Measurements from ENCODE around the gene SHISA3.

SHISA3 gene

DNA sequence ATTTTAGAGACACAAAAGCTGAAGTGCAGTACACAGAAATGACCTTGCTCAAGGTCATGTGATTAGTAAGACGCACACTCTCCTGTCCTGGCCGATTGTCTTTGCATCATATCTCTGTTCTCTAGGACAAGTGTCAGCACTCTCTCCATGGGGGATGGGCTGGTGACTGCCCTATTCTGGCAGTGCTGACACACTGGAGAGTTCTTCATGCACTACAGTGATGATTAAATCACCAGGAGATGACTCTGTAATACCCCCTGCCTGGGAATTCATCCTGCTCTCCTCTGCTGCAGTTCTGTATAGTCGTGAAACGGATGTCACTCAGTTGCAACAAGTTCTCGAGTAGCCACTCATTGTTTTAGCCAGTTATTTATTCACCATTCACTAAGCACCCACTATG lies 5.3 kb upstream of the SHISA3 start:
- no peak for DNase-seq (ENCODE audit: low read depth)

DNA sequence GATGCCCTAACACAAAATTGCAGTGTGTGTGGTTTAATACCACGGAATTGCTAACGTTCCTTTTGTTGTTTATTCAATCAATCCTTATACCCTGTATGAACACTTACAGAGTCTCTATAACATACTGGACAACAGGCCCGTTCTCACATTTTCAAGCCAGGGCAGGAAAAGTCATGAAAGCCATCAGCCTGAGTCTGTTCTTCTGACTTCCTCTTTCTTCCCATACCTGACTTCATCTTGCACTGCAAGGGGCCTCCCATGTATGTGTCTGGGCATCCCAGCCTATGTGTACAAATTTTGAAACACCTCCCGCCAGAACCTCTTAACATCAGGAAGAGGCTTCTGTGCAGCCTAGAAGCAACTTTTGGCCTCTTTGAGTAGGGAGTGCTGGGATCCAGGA lies 4.9 kb upstream of the SHISA3 start:
- no peak for DNase-seq (ENCODE audit: low read depth)

DNA sequence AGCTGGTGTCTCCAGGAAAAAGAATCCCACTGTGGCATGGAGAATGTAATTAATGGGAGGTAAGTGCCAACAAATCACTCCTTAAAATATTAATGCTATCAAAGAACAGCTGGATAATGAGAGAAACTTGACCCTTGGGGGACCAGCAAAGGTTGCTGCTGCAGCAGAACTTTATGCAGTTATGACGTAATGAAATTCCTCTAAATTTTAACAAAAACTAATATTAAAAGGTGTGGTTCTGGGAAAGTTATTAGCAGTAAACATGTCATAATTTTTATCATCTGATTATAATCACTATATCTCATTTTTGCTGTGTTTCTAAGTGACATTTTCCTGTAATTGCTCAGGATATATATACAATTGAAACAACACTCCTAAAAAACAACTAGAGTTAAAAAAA lies 1.7 kb upstream of the SHISA3 start:
- no peak for DNase-seq (ENCODE audit: low read depth)

DNA sequence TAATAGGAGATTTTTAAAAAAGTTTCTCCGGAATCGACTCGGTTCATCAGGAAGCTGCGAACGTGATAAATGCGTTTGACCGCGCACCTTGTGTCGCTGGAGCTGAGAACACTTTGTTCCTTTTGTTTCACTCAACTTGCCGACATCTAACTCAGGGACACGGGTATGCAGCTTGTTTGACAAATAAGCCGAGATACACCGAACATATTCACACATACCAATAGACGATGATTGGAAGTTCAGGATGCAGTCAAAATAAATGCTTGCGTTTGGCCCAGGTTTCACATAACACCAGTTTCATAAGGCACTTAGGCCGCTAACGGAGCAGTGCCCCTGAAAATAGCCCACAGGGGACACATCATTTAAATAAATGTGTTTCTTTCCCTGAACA lies 932 bp upstream of the SHISA3 start:
- no peak for DNase-seq (ENCODE audit: low read depth)

DNA sequence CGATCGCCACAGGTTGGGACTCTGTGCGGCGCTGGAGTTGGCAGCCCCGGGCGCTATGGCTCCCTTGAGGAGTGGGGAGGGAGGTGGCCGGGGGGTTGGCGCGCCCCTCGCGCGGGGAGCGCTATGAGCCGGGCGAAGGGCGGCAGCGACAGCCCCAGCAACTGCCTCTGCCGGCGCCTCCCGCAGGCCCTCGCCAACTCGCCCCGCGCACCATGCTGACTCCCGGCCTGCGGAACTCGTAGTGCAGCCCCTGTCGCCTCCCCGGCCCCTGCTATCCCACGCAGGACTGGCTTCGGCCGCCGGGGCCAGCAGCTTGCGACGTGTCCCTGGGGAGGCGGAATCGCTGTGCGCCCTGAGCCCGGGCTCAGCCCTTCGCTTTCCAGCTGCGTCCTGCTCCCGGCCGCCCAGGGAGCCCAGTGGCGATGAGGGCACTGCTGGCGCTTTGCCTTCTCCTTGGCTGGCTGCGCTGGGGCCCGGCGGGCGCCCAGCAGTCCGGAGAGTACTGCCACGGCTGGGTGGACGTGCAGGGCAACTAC lies 415 bp downstream of the SHISA3 start:
- DNase-seq (ENCODE audit: low read depth) = no peak

DNA sequence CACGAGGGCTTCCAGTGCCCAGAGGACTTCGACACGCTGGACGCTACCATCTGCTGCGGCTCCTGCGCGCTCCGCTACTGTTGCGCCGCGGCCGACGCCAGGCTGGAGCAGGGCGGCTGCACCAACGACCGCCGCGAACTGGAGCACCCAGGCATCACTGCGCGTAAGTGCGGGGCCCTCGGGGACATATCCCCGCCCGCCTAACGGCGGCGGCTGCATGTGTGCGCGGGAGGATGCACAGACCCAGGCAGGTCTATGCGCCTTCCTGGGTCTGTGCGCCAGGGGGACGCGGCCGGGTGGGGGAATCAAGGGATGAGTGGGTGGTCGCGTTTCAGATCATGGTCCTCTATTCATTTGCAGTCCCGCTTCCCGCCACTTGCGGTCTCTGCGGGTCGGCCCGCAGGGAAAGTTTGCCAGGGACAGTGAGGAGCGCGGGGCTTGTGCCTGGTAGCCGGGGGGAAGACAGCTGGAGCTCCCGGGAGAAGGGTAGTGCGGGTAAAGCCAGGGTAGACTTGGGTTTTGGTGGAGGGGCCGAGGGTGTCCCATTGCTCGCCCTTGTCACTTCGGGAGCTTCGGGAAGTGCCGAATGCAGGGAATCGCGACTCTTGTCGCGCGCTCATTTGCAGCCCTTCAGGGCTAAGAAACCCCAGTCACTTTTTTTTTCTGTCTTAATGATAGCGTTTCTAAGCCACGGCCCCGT lies 1.0 kb downstream of the SHISA3 start:
- DNase-seq (ENCODE audit: low read depth) = no peak

DNA sequence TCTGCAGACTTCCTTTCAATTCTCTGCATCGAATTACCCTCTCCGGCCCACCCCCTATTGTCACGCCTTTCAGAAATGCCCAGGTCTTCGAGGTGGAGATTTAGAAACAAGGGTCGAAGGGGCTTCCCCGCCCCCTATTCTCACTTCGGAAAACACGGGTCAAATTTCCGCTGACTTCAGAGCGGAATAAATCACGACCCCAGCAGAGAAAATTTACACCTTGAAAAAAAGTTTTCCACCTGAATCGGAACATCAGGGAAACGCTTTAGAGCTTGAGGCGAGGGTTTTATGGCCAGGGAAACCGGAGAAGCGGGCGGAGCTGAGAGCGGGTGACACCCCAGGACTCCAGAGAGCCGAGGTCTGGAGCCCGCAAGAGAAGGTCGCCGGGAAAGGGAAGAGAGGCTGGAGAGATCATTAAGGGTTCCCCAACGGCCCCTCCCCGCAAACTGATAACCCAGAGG lies 1.6 kb downstream of the SHISA3 start:
- no peak for DNase-seq (ENCODE audit: low read depth)

DNA sequence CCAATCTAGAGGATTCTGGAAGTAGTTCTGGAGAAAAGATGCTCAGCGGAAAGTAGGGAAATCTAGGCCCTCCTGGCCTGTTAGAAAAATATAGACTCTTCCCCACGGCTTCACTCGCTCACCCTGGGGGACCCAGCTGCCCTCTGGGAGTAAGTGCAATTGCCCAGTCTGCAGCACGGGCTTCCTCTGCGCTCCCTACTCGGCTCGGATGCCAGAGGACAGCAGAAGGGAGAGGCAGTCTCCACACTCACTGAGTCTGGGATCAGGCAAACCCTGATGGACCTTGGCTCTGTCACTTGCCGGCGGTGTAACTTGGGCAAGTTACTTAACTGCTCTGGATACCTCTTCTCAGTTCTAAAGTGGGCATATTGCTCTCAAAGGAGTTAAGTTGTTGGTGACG lies 2.1 kb downstream of the SHISA3 start:
- no peak for DNase-seq (ENCODE audit: low read depth)

DNA sequence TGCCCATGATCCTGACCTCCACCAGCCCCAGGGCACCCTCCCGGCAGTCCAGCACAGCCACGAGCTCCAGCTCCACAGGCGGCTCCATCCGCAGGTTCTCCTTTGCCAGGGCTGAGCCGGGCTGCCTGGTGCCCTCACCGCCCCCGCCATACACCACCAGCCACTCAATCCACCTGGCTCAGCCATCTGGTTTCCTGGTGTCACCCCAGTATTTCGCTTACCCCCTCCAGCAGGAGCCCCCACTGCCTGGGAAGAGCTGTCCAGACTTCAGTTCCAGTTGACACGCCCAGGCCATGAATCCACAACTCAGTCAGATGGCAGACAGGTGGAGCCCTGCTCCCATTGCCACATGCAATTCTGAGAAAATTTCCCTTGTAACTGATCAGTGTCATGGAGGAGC lies 3.9 kb downstream of the SHISA3 start:
- DNase-seq (ENCODE audit: low read depth) = no peak

DNA sequence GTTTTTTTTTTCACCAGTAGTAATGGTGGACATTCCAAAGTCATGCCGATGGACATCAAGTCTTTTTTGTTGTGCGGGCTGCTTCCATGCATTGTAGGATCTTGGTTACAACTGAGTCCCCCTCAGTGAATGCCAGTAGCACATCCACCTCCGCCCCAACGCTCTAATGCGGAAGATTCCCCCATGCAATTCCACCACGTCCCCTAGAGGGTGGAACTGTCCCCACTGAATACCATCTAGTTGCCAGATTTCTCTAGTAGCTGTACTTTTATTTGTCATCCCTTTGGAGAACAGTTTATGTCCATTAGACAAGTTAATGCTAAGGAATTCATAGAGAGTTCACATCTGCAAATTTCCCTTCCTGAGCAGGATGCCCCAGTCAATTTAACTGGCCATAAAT lies 6.7 kb downstream of the SHISA3 start:
- DNase-seq (ENCODE audit: low read depth) = no peak

DNA sequence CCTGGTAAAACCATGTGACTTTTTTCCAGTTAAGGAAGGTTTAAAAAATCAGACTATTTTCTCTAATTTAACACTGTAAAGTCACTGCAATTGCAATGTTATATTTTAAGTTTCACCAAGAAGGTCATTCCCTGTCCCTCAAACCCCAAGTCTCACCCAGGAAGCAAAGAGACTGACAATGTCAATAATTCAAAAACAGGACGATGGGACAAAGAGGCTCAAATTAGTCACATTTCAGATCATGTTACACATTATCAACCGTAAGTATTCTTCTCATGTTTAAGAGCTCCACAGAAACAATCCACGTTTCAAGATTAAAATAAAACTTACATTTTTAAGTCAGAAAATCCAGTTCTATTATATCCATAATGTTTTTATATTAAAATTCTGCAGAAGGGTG lies 13.2 kb downstream of the SHISA3 start:
- DNase-seq (ENCODE audit: low read depth) = no peak

DNA sequence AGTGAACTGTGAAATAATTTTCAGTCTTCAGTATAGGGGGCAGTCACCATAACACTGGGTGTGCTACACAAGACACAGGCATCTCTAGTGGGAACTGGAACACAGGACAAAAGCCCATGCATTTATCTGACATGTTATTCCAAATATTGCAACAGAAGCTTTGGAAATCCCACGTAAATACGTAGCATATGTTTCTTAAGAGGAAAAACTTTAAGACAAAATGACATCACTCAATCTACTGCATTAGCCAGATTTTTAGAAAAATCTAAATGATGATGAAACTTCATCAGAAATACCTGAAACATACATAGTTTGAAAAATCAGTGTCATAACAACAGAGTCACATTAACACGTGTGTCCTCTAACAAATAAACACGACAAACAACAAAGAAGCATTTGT lies 14.5 kb downstream of the SHISA3 start:
- no peak for DNase-seq (ENCODE audit: low read depth)

DNA sequence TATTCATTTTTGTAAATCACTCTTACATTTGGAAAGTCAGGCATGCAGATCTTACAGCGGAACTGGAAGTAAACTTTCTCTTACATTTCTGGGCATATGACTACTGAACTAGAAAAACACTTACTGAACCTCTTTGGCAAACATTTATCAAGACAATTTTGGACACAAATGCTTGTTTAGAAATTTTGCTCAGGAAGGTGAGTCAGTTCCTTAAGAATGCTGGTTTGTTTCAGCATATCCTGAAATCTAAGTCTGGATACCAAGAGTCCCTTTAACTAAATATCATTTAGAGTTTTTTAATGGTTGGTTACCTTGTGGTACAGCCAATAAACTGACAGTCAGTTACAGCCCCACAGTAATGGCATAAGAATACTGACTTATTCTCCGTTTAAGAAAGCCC lies 15.0 kb downstream of the SHISA3 start:
- DNase-seq (ENCODE audit: low read depth) = no peak

DNA sequence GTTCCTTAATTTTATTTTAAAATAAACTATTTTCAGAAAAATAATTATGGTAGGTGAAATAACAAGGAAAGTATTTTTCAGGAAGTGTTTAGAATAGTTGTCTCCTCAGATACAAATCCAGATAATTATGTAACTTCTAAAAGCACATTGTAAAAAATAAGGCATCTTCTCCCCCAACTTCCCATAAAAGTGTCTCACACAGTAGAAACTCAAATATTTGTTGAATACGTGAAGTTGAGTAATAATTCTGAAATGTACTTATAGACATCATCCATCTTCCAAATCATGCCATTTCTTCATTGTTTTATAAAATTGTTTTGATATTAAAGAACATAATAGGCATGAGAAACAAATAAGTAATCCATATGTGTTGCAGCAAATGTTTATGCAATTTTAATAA lies 18.0 kb downstream of the SHISA3 start:
- DNase-seq (ENCODE audit: low read depth) = no peak

DNA sequence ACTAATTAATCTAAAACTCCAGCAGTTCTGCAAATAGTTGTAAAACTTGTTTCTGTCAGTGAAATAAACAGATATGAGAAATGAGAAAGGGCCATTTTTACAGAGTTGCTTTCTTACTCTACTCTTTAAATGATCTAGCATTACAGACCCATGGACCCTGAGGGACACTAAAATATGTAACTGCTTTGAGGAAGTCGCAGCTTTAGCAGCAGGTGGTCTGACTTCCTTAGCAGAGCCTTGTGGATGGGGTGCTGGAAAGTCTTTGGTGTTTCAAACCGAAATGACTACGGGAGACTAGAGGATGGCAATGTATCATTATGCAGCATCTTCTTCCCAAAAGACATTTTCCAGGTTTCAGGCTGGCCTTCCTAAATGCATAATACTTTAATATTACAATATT lies 18.7 kb downstream of the SHISA3 start:
- no peak for DNase-seq (ENCODE audit: low read depth)

DNA sequence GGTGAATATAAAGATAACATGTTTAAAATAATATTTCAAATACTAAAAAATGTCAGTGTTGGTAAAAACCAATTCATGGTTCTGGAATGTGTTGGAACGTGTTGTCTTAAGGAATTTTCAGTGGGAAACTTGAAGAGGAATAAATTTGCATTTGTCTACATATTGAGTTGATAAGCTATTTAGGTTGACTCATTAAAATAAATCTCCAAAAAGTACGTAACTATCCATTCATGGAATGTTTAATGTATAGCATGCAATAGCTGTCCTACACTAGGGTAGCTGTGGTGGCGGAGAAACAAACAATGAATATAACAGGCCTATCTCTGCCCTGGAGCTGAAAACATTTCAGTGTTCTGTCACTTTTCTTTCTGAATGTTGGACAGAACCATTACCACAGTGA lies 20.3 kb downstream of the SHISA3 start:
- no peak for DNase-seq (ENCODE audit: low read depth)

DNA sequence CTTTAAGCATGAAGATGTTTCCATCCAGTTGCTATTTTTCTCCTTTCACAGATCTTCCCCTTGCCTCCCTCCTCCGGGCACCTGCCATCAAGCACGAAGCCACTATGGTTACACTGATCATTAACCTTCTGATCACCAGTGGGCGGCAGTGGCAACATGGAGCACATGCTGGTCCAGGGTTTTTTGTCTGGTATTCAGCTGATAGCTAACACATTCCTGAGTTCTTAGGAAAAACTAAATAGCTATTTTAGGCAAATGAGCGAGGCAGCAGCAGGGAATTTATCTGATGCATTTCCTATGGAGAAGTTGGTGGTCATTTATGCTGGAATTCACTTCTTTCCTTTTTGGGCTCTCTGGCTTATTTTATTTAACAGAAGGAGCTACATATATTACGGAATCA lies 22.9 kb downstream of the SHISA3 start:
- DNase-seq (ENCODE audit: low read depth) = no peak

DNA sequence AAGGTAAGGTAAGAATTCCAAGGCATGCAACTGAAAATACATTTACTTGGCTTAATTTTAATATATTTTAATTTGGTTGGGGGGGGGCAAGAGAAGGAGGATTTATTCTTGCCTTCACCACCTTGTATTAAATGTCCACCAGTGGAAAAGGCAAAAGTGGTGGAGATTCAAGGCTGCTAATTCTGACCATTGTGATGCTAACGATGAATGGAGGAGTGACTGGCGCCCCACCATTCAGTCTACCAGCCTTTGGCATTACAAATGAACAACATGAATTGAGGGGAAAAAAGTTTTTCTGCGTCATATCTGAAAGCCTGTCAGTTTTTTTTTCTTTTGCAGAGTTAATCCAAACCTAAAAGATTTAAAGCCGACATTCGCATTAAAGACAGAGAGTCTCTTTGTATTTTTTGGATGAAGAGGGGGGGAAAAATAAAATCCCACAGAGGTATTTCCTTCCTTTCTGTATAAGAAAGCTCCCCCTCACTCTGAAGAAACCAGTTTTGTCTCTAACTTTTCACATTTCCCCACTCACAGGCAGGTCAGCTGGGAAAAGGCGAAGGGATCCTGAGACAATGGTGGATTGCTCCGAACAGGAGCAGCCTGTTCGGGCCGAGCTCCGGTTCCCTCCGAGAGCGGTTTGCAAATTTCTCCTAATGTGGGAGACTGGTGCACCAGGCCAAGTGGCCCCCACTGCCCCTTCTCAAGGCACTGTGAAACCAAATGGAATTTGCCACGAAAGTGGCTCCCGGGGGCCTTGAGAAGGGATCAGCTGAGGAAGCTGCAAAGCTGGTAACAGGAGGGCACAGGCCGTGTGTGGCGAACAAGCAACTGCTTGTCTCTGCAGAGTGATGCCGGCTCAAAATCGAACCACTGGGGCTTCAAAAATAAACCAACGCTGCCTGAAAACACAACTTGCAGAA lies 28.1 kb downstream of the SHISA3 start:
- no peak for DNase-seq (ENCODE audit: low read depth)

DNA sequence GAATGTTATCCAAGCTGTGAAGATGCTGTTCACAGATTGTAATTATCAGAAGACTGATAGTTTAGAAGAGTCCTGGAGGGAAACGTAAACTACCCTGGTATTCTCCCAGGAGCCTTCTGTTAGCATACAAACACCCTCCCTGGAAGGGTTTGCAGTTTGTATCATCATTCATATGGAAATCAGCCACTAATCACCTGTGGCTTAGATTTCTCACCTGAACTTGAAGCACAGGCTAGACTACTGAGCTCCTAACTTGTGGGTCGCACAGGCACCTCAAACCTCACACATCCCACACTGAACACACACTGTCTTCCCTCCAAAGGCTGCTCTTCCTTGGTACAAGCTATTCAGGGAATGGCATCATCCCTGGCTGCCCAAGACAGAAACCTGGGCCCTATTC lies 30.7 kb downstream of the SHISA3 start:
- no peak for DNase-seq (ENCODE audit: low read depth)

DNA sequence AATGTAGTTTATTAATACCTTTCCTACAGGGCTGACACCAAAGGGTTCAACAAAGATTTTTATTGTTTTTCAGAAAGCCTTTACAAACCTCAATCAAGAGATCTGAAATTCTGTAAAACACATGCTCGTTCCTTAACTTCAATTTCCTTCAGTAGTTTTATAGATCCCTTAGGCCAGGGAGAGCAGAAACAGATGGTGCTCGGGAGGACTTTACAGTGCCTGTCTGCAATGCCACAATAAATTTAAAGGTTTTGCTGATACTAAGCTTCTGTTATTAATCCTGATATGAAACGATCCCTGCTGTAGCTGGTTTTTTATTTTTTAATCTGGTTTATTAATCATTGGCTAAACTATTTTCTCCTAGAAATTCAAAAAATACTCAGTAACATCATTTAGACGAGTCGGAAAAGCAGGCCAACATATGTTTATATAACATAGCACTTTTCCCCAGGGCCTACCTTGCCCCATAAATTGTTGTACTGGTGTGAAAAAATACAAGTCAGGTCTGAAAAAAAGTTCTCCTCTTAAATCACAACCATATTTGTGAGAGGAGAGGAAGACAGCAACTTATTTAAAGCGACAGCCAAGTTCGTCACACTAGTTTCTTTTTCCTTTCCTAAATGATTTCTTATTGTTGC lies 39.8 kb downstream of the SHISA3 start:
- no peak for DNase-seq (ENCODE audit: low read depth)

DNA sequence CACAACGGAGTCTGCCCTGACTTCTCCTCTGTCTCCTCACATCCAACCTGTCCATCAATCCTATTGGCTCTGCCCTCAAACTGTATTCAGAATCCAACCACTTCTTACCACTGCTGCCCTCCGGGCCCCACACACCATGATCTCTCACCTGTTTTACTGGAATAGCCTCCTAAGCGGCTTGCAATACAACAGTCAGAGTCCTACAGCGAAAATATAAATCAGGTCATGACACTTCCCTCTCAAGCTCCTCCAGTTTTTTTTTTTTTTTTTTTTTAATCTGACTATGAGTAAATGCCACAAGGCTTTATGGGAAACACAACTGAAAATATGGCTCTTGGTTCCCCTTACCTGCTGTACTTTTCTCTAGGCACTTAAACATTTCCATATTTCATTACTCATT lies 42.8 kb downstream of the SHISA3 start:
- no peak for DNase-seq (ENCODE audit: low read depth)

DNA sequence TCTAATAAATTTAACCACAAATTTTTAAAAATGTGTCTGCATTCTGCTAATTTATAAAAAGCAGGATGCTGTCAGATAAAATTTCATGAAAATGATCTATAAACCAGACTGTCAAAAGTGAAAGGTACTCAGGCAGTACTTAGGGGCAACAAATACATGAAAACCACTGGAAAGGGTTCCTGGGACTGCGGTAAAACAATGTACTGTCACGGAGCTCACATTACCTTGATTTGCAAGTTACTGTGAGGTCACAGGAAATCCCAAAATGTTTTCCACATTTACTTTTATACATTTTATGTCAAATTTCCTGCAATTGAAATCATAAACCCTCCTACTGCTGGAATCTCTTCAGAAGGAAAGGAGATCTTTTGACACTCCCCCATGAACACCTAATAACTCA lies 45.3 kb downstream of the SHISA3 start:
- DNase-seq (ENCODE audit: low read depth) = no peak

DNA sequence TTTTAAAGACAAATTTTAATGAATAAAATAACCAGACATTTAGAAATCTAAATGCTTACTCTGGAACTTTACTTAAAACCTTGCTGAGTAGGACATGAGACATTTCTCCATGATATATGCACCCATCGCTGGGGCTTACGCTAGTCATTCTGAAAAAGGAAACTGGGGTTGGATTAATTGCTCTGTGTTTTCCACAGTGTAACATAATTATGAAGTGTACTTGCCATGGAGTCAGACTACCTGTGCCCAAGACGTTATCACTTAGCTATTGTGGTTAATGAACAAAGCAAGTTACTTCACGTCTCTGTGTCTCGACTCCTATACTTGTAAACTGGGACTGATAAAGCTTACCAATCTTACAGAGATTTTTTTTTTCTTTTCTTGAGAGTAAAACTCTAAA lies 47.8 kb downstream of the SHISA3 start:
- DNase-seq (ENCODE audit: low read depth) = no peak

Measured in activated gamma-delta T cell treated with anti-CD3 and anti-CD28 coated beads, Interleukin-2, amount 50 U/mL, for 16 hours (primary cell).